HG03066 (cell line): Measurements from ENCODE around the gene ESR1.
"Not testable (repeated sequence)": the region's sequence is repeated elsewhere in the genome, so short reads cannot be mapped to it uniquely, and the experiment has no call there.

ENCODE experiments used
- ATAC-seq: cut with Tn5 transposase; IDR thresholded peaks from one replicate; pipeline ENCODE4 v1.9.1; 2021; ENCODE audit warnings: low read depth; ENCODE audit not compliant: unreplicated experiment

ESR1 gene

GRCh38 chr6:152122434-152122833, 315.0 kb downstream of the ESR1 start:
- no peak for ATAC-seq

GRCh38 chr6:152123076-152123475, 315.6 kb downstream of the ESR1 start:
- ATAC-seq: no peak

- ATAC-seq: peak; percentile 61
Observed at GRCh38 chr6:152124429-152125074, 317.1 kb downstream of the ESR1 start.

- ATAC-seq: no peak
Observed at GRCh38 chr6:152127432-152128165, 320.1 kb downstream of the ESR1 start.

- no peak for ATAC-seq
Observed at GRCh38 chr6:152129691-152130151, 322.2 kb downstream of the ESR1 start.

GRCh38 chr6:152130441-152130840, 323.0 kb downstream of the ESR1 start:
- ATAC-seq: no peak

- ATAC-seq: no peak
Observed at GRCh38 chr6:152135755-152136448, 328.4 kb downstream of the ESR1 start.

GRCh38 chr6:152136449-152136825, 329.0 kb downstream of the ESR1 start:
- ATAC-seq: no peak

- ATAC-seq: not testable (repeated sequence)
Observed at GRCh38 chr6:152138344-152138743, 330.9 kb downstream of the ESR1 start.

GRCh38 chr6:152142105-152142504, 334.6 kb downstream of the ESR1 start:
- no peak for ATAC-seq

GRCh38 chr6:152143359-152143758, 335.9 kb downstream of the ESR1 start:
- no peak for ATAC-seq

GRCh38 chr6:152146385-152146784, 338.9 kb downstream of the ESR1 start:
- no peak for ATAC-seq

GRCh38 chr6:152147269-152147668, 339.8 kb downstream of the ESR1 start:
- ATAC-seq: no peak

- ATAC-seq: no peak
Observed at GRCh38 chr6:152148412-152148811, 340.9 kb downstream of the ESR1 start.

GRCh38 chr6:152150196-152150595, 342.7 kb downstream of the ESR1 start:
- ATAC-seq: no peak

- no peak for ATAC-seq
Observed at GRCh38 chr6:152151920-152152319, 344.4 kb downstream of the ESR1 start.

GRCh38 chr6:152154559-152155356, 347.3 kb downstream of the ESR1 start:
- ATAC-seq: no peak

- no peak for ATAC-seq
Observed at GRCh38 chr6:152155792-152156191, 348.3 kb downstream of the ESR1 start.

- ATAC-seq: peak; percentile 89
Observed at GRCh38 chr6:152160346-152160745, 352.9 kb downstream of the ESR1 start.

- ATAC-seq: no peak
Observed at GRCh38 chr6:152161501-152161900, 354.0 kb downstream of the ESR1 start.

GRCh38 chr6:152164957-152165356, 357.5 kb downstream of the ESR1 start:
- no peak for ATAC-seq
